Measurements from ENCODE around the gene LRMDA.

DNA sequence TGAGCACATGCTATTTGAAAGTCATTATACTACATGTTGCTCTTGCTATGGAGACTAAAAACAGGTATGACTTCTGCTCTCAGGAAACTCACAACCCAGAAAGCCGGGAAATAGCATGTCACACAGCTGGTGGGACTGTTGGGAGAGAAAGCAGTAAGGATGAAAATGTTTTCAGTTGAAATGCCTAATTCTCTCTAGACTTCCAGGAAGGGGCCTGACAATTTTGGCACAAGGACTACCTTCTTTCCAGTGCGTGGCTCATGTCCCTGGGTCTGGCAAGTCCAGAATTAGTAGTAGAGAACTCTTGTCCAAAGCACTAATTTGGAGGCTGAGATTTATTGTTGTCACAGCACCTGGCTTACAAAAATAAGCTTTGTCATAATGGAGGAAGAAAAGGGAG lies 567.6 kb downstream of the LRMDA start:
- no peak for TF ChIP-seq SIN3A (IDR thresholded peaks at IDR 0.05; ENCODE audit: low read depth)
- TF ChIP-seq POLR2A (IDR thresholded peaks at IDR 0.05; ENCODE audit: borderline replicate concordance, extremely low read depth, insufficient read depth, insufficient read length) = no peak
- no peak for TF ChIP-seq CTCF (IDR thresholded peaks at IDR 0.05 in 2 of 3, conservative IDR thresholded peaks at IDR 0.05 in 1 of 3; ENCODE audit: borderline replicate concordance in 1 of 3, insufficient read depth in 1 of 3, low read depth in 2 of 3, low read length in 2 of 3)
- TF ChIP-seq POLR2AphosphoS5 (IDR thresholded peaks at IDR 0.05; ENCODE audit: low read depth, low read length) = no peak
- TF ChIP-seq EGR1 (IDR thresholded peaks at IDR 0.05; ENCODE audit: low read depth) = no peak
- no peak for TF ChIP-seq ATF3 (IDR thresholded peaks at IDR 0.05)
- no peak for TF ChIP-seq RAD21 (IDR thresholded peaks at IDR 0.05; ENCODE audit: low read depth)
- TF ChIP-seq EZH2 (IDR thresholded peaks at IDR 0.05) = no peak
- TF ChIP-seq YY1 (IDR thresholded peaks at IDR 0.05; ENCODE audit: extremely low read depth, insufficient replicate concordance, low read depth, low read length) = no peak
- TF ChIP-seq EZH2phosphoT487 (IDR thresholded peaks at IDR 0.05; ENCODE audit: borderline replicate concordance) = no peak
- TF ChIP-seq, protein P1, sequence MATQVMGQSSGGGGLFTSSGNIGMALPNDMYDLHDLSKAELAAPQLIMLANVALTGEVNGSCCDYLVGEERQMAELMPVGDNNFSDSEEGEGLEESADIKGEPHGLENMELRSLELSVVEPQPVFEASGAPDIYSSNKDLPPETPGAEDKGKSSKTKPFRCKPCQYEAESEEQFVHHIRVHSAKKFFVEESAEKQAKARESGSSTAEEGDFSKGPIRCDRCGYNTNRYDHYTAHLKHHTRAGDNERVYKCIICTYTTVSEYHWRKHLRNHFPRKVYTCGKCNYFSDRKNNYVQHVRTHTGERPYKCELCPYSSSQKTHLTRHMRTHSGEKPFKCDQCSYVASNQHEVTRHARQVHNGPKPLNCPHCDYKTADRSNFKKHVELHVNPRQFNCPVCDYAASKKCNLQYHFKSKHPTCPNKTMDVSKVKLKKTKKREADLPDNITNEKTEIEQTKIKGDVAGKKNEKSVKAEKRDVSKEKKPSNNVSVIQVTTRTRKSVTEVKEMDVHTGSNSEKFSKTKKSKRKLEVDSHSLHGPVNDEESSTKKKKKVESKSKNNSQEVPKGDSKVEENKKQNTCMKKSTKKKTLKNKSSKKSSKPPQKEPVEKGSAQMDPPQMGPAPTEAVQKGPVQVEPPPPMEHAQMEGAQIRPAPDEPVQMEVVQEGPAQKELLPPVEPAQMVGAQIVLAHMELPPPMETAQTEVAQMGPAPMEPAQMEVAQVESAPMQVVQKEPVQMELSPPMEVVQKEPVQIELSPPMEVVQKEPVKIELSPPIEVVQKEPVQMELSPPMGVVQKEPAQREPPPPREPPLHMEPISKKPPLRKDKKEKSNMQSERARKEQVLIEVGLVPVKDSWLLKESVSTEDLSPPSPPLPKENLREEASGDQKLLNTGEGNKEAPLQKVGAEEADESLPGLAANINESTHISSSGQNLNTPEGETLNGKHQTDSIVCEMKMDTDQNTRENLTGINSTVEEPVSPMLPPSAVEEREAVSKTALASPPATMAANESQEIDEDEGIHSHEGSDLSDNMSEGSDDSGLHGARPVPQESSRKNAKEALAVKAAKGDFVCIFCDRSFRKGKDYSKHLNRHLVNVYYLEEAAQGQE (IDR thresholded peaks at IDR 0.05; ENCODE audit: low read depth) = no peak
- no peak for TF ChIP-seq MAX (IDR thresholded peaks at IDR 0.05)
- TF ChIP-seq SP1 (IDR thresholded peaks at IDR 0.05; ENCODE audit: low read depth) = no peak

Measured in HCT116 (cell line).